HG02588 (cell line): ENCODE data around the gene AKAP5.
"Not testable (repeated sequence)": the region's sequence is repeated elsewhere in the genome, so short reads cannot be mapped to it uniquely, and the experiment has no call there.

Source experiments
- ATAC-seq: cut with Tn5 transposase; IDR thresholded peaks from one replicate; pipeline ENCODE4 v1.9.1; 2021; ENCODE audit warnings: mild to moderate bottlenecking, moderate library complexity; ENCODE audit not compliant: unreplicated experiment

AKAP5 gene

GRCh38 chr14:64501411-64502171 lies 36.3 kb downstream of the AKAP5 start:
- ATAC-seq = no peak

- no peak for ATAC-seq
Measured at GRCh38 chr14:64502456-64502855, 37.2 kb downstream of the AKAP5 start.

- ATAC-seq = peak; percentile 1
Measured at GRCh38 chr14:64502887-64503433, 37.7 kb downstream of the AKAP5 start.

GRCh38 chr14:64503434-64504309 lies 38.4 kb downstream of the AKAP5 start, which contains the start of gene ZBTB25:
Gene ZBTB25, minus strand, starts transcription at chr14:64503838. Its CDS starts 13,305 bp downstream, at chr14:64490533.
- peak; percentile 57 for ATAC-seq

- peak; percentile 17 for ATAC-seq
Measured at GRCh38 chr14:64504310-64504896, 39.1 kb downstream of the AKAP5 start, which contains the start of gene ZBTB1. Gene ZBTB1, plus strand, starts transcription at chr14:64504770. Its CDS starts 16,735 bp downstream, at chr14:64521505.

- peak; percentile 25 for ATAC-seq
Measured at GRCh38 chr14:64504897-64505794, 39.8 kb downstream of the AKAP5 start.

GRCh38 chr14:64506721-64507120 lies 41.4 kb downstream of the AKAP5 start:
- no peak for ATAC-seq

GRCh38 chr14:64507376-64508156 lies 42.3 kb downstream of the AKAP5 start:
- ATAC-seq = no peak

GRCh38 chr14:64508215-64508776 lies 43.0 kb downstream of the AKAP5 start:
- no peak for ATAC-seq

GRCh38 chr14:64509036-64509435 lies 43.7 kb downstream of the AKAP5 start:
- no peak for ATAC-seq

- ATAC-seq = no peak
Measured at GRCh38 chr14:64510825-64511671, 45.7 kb downstream of the AKAP5 start.

GRCh38 chr14:64513271-64513670 lies 48.0 kb downstream of the AKAP5 start:
- ATAC-seq = no peak

GRCh38 chr14:64515053-64515452 lies 49.8 kb downstream of the AKAP5 start:
- no peak for ATAC-seq

GRCh38 chr14:64516969-64517368 lies 51.7 kb downstream of the AKAP5 start:
- no peak for ATAC-seq

GRCh38 chr14:64517667-64518066 lies 52.4 kb downstream of the AKAP5 start:
- not testable (repeated sequence) for ATAC-seq

GRCh38 chr14:64518229-64518628 lies 52.9 kb downstream of the AKAP5 start:
- no peak for ATAC-seq

- ATAC-seq = no peak
Measured at GRCh38 chr14:64520699-64521098, 55.4 kb downstream of the AKAP5 start.
